GM21447 (cell line): ENCODE results near the gene PLA2G12A.
A peak's percentile ranks its signal among the peaks of the same experiment; 100 is the strongest.

Experiments used
- ATAC-seq: cut with Tn5 transposase; IDR thresholded peaks from one replicate; pipeline ENCODE4 v1.9.1; 2021; ENCODE audit not compliant: unreplicated experiment

The PLA2G12A gene

GRCh38 chr4:109729718-109730618, at the start of gene PLA2G12A:
PLA2G12A (minus strand) TSS chr4:109730070; CDS start chr4:109729809, 261 bp downstream.
- ATAC-seq = peak; percentile 75

GRCh38 chr4:109764789-109765402, 35.0 kb upstream of the PLA2G12A start:
- no peak for ATAC-seq

GRCh38 chr4:109764376-109764775, 34.5 kb upstream of the PLA2G12A start:
- no peak for ATAC-seq

GRCh38 chr4:109760682-109761081, 30.8 kb upstream of the PLA2G12A start:
- no peak for ATAC-seq

DNA sequence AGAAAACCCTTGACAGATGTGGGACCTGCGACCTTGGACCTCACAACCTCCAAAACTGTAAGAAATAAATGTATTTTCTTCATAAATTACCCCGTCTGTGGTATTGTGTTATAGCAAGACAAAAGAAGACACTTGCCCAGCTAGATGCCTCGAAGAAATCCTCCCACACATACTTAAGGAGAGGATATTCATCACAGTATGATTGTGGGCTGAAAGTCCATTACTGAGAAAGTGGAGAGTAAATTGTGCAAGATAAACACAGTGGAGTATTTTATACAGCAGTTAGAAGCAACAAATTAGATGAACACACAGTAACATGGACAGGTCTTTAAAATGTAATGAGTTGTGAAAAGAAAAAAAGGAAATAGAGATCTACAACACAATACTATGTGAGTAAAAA, 25.8 kb upstream of the PLA2G12A start:
- no peak for ATAC-seq

GRCh38 chr4:109754093-109754857, 24.4 kb upstream of the PLA2G12A start:
- ATAC-seq = no peak

GRCh38 chr4:109752525-109752924, 22.7 kb upstream of the PLA2G12A start:
- ATAC-seq = no peak

GRCh38 chr4:109751852-109752251, 22.0 kb upstream of the PLA2G12A start:
- ATAC-seq = no peak

GRCh38 chr4:109750652-109751244, 20.9 kb upstream of the PLA2G12A start:
- ATAC-seq = no peak

GRCh38 chr4:109749388-109750082, 19.7 kb upstream of the PLA2G12A start:
- no peak for ATAC-seq

DNA sequence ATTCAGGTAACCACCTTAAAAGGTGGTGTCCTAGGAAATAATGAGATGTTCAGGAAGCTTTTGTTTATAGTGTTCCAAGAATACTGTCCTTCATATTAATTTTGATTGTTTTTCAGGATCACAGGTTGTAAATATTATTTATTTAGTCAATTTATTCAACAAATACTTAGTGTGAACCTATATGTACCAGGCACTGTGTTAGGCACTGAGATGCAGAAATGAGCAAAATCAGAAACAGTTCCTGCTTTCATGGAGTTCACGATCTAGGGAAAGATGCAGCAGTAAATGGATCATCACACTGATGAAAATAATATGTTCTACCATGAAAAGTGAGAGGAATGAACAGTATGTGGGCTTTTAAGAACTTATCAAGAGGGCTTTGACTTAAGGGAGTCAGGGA, 18.2 kb upstream of the PLA2G12A start:
- no peak for ATAC-seq

DNA sequence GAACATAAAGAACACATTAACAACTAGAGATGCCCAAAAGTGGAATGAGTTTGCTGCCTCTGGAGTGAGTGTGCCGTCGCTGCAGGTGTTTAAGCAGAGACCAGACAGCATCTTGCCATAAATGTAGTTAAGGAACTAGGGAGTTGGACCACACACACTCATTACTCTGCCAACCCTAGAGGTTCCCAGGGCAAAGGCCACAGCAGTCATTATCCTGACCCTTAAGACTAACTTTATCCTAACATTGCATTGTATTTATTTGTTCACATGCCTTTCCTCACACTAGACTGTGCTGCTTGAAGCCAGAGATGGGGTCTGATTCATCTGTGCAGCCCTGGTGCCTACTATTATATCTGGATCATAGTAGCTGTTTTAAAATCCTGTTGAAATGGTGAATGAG, 16.9 kb upstream of the PLA2G12A start:
- no peak for ATAC-seq

GRCh38 chr4:109745830-109746229, 16.0 kb upstream of the PLA2G12A start:
- no peak for ATAC-seq

- no peak for ATAC-seq
Measured at GRCh38 chr4:109739547-109739946, 9.7 kb upstream of the PLA2G12A start.

- ATAC-seq = no peak
Measured at GRCh38 chr4:109738104-109738872, 8.4 kb upstream of the PLA2G12A start.

- ATAC-seq = no peak
Measured at GRCh38 chr4:109735566-109736365, 5.9 kb upstream of the PLA2G12A start.

- ATAC-seq = no peak
Measured at GRCh38 chr4:109733728-109734127, 3.9 kb upstream of the PLA2G12A start.

DNA sequence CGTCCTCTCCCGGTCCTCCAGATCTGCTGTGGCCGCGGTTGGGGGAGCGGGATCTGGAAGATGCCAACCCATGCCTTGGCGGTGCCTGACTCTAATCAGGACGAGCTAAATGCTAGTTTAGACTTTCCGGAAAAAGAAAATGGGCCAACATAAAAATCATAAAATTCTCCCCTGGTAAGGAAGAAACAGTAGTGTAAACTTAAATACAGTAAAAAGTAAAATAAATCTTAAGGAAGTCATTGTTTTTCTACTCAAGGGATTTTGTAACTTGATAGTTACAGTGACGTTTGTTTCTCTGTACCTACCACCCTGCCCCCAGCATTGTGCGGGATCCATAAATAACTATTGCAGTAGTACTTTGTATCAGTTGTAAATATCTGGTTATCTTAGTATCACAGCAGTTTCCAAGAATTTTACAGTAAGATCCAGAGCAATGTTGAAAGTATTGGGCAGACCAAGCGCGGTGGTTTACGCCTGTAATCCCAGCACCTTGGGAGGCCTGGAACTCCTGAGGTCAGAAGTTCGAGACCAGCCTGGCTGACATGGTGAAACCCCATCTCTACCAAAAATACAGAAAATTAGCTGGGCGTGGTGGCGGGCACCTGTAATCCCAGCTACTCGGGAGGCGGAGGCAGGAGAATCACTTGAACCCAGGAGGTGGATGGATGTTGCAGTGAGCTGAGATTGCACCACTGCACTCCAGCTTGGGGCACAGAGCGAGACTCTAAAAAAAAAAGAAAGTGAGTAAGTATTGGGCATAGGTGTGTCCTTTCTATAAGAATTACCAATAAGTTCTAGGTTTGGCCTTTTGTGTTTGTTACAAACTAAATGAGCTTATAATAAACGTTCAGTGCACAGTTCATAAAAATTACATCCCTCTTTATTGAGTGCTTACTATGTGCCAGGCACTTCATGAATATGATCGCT, 1.0 kb upstream of the PLA2G12A start:
- no peak for ATAC-seq
